ENCODE measurements around the gene KIF13A.

DNA sequence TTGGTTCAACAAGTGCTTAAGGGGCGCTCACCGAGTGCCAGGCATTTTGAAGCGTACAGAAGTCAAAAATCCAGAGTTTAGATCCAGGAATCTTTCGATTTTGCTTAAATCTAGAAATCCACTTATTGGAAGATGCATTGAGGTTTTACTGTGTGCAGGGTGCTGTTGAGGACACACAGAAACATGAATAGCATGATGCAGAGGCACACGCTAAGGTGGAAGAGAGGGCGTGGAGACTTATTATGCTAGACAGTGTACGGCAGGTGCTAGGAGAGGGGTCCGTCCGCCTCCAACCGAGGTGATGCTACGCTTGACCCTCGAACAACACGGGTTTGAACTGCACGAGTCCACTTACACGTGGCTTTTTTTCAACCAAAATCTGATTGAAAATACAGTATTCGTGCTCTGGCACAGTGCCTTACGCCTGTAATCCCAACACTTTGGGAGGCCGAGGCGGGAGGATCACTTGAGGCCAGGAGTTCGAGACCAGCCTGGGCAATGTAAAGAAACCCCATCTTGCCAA, 1.0 kb upstream of the KIF13A start:
- TF ChIP-seq, protein P1, sequence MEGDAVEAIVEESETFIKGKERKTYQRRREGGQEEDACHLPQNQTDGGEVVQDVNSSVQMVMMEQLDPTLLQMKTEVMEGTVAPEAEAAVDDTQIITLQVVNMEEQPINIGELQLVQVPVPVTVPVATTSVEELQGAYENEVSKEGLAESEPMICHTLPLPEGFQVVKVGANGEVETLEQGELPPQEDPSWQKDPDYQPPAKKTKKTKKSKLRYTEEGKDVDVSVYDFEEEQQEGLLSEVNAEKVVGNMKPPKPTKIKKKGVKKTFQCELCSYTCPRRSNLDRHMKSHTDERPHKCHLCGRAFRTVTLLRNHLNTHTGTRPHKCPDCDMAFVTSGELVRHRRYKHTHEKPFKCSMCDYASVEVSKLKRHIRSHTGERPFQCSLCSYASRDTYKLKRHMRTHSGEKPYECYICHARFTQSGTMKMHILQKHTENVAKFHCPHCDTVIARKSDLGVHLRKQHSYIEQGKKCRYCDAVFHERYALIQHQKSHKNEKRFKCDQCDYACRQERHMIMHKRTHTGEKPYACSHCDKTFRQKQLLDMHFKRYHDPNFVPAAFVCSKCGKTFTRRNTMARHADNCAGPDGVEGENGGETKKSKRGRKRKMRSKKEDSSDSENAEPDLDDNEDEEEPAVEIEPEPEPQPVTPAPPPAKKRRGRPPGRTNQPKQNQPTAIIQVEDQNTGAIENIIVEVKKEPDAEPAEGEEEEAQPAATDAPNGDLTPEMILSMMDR (IDR thresholded peaks at IDR 0.05; ENCODE audit: insufficient read depth, low read depth, low read length), result no peak
- TF ChIP-seq EZH2 (IDR thresholded peaks at IDR 0.05; ENCODE audit: insufficient read depth, low read length), result no peak
